GM12801 (cell line): ENCODE measurements around the gene POLR2A.

ENCODE experiments used
- TF ChIP-seq, protein P1 (sequence below): IDR thresholded peaks from one replicate; pipeline ENCODE4 v1.5.1; 2011; ENCODE audit warnings: control low read depth; ENCODE audit not compliant: insufficient read length; ENCODE audit errors: extremely low read depth

POLR2A gene

DNA sequence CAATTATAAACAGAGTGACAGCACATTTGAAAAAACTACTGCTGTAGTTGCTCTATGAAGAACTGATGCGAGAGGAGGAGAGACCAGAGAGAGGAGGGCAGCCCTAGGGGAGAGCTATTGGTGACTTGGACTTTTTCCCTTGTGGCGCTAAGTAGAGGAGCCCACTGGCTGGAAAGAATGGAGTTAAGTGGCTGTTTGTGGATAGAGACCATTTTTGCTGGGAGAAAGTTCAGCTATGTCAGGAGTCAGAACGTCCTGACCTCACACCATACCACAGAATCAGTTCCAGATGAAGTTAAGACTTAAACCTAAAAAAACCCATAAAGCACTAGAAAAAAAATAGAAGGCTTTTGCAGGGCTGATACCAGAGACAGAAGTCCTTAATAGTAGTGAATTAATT lies 2.0 kb downstream of the POLR2A start:
- TF ChIP-seq, protein P1, sequence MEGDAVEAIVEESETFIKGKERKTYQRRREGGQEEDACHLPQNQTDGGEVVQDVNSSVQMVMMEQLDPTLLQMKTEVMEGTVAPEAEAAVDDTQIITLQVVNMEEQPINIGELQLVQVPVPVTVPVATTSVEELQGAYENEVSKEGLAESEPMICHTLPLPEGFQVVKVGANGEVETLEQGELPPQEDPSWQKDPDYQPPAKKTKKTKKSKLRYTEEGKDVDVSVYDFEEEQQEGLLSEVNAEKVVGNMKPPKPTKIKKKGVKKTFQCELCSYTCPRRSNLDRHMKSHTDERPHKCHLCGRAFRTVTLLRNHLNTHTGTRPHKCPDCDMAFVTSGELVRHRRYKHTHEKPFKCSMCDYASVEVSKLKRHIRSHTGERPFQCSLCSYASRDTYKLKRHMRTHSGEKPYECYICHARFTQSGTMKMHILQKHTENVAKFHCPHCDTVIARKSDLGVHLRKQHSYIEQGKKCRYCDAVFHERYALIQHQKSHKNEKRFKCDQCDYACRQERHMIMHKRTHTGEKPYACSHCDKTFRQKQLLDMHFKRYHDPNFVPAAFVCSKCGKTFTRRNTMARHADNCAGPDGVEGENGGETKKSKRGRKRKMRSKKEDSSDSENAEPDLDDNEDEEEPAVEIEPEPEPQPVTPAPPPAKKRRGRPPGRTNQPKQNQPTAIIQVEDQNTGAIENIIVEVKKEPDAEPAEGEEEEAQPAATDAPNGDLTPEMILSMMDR: no peak

DNA sequence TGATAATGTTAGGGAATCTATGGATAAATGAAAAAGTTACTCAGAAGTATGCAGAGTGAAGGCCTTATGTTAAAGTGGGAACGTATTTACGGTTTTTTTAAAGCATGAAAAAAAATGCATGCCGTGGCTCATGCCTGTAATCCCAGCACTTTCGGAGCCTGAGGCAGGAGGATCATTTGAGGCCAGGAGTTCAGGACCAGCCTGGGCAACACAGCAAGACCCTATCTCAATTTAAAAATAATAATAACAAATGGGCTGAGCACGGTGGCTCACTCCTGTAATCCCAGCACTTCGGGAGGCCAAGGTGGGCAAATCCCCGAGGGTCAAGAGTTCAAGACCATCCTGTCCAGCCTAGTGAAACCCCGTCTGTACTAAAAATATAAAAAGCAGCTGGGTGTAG lies 6.0 kb downstream of the POLR2A start:
- TF ChIP-seq, protein P1: no peak

DNA sequence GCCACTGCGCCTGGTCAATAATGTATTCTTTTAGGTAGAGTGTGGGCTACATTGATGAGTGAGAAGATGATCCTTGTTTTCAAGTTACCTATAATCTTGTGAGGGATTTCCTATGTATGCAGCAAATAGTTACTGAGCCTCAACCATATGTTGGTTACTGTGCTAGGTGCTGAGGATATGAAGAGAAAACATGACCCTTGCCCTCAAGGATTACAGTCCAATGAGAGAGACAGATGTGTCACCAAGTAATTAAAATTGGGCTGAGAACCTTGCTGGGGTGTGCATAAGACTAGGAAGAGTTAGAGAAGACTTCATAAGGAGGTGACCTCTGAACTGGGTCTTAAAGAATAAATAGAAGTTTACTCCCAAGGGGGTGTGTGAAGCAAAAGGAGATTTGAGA lies 7.4 kb downstream of the POLR2A start:
- TF ChIP-seq, protein P1: no peak

DNA sequence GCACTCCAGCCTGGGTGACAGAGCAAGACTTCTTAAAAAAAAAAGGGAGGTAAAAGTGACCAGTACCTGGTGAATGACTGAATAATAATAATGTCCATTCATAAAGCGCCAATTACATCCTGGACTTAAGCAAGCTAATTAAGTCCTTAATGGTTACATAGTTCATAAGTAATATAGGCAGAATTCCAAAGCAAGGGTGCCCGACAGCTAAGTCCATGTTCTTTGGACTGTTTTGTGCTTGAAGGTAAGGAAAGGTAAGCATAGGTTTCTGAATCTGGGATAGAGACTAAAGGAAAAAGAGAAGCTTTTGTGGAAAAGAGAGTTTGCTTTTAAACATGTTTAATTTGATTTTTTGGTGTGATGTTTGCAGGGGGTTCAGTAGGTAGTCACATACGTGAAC lies 9.8 kb downstream of the POLR2A start:
- TF ChIP-seq, protein P1: no peak

DNA sequence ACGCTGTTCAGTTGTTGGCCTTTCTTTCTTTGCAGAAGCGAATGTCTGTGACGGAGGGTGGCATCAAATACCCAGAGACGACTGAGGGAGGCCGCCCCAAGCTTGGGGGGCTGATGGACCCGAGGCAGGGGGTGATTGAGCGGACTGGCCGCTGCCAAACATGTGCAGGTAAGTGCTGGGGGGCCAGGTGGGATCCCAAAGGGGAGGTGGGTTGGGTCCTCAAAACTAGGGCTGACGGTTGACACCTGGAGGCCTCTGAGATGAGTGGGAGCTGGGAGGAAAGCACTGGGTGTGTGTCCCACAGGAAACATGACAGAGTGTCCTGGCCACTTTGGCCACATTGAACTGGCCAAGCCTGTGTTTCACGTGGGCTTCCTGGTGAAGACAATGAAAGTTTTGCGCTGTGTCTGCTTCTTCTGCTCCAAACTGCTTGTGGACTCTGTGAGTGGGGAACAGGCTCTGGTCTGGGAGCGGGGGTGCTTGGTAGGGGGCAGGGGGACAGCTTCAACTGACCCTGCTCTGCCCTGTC lies 11.8 kb downstream of the POLR2A start:
- TF ChIP-seq, protein P1: no peak

DNA sequence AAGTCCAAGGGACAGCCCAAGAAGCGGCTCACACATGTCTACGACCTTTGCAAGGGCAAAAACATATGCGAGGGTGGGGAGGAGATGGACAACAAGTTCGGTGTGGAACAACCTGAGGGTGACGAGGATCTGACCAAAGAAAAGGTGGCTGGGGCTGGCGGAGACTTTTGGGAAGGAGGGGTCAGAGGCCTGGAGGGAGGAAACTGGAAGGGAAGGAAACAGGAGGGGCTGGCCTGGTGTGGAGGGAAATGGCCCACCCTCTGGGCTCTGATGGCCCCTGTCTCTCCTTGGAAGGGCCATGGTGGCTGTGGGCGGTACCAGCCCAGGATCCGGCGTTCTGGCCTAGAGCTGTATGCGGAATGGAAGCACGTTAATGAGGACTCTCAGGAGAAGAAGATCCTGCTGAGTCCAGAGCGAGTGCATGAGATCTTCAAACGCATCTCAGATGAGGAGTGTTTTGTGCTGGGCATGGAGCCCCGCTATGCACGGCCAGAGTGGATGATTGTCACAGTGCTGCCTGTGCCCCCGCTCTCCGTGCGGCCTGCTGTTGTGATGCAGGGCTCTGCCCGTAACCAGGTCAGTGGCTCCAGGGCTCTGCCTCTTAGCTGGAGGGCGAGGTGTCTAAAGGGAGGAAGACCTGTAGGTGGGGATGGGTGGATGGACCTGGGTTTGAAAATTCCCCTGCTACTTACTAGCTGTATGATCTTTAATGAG lies 12.5 kb downstream of the POLR2A start:
- TF ChIP-seq, protein P1: no peak

DNA sequence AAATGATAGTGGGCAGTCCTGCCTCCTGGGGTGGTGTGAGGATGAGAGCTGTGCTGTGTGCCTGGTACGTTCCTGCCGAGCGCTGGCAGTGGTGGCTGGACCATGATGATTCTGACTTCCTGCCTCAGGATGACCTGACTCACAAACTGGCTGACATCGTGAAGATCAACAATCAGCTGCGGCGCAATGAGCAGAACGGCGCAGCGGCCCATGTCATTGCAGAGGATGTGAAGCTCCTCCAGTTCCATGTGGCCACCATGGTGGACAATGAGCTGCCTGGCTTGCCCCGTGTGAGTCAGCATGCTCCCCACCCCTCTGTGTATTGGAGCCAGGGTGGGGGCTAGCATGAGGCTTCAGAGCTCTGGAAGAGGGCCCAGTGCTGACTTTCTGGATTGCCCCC lies 13.1 kb downstream of the POLR2A start:
- TF ChIP-seq, protein P1: no peak
